CD4-positive, alpha-beta T cell treated with Interleukin-21 for 1 hour (primary cell): ENCODE measurements around the gene AMY2A.
"Not testable (repeated sequence)": the region's sequence is repeated elsewhere in the genome, so short reads cannot be mapped to it uniquely, and the experiment has no call there.

Experiments used
- DNase-seq: peaks from one replicate; pipeline ENCODE4 v3.0.0-alpha.2; 2020

AMY2A gene

DNA sequence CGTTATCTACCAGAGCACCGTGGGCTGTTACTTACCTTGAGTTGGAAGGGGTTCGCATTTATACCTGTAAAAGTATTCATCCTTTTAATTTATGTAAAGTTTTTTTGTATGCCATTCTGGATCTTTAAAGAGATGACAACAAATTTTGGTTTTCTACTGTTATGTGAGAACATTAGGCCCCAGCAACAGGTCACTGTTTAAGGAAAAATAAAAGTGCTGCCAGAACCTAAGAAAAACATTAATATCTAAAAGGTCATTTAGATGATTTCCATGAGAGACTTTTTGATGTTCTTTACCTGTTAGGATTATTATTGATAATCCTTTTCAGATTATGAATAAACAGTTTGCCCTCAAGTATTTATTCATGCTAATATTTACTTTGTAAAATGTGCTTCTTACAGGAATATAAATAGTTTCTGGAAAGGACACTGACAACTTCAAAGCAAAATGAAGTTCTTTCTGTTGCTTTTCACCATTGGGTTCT lies at the start of gene AMY2A:
TSS of gene AMY2A (plus strand) at position 434 of the 484 bp plus-strand sequence. CDS start at position 448, 14 bp downstream.
- not testable (repeated sequence) for DNase-seq

- DNase-seq = no peak
Observed at GRCh38 chr1:103569493-103569892, 47.7 kb upstream of the AMY2A start.

DNA sequence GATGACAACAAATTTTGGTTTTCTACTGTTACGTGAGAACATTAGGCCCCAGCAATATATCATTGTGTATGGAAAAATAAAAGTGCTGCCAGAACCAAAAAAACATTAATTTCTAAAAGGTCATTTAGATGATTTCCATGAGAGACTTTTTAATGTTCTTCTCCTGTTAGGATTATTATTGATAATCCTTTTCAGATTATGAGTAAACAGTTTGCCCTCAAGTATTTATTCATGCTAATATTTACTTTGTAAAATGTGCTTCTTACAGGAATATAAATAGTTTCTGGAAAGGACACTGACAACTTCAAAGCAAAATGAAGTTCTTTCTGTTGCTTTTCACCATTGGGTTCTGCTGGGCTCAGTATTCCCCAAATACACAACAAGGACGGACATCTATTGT lies 45.9 kb upstream of the AMY2A start, which contains the start of gene AMY2B:
TSS of gene AMY2B (plus strand) at position 301 of the 400 bp plus-strand sequence. CDS start at position 315, 14 bp downstream.
- DNase-seq = not testable (repeated sequence)

DNA sequence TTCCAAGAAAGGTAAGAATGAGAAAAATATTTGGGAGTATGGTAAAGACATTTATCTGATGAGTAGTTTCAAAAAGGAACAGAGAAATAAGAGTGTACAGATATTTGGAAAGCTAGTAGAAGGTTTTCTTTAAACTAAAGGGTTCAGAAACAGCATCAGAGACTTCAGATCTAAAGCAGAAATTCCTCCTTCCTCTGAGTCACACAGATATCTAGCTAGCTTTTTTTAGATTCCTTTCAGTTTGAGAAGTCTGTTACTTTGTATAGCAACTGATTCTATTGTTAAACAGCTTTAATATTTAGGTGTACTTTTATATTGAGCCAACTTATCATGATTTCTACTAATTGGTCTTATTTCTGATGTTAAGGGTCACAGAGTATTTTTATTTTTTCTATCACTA lies 41.2 kb upstream of the AMY2A start:
- no peak for DNase-seq

- DNase-seq = not testable (repeated sequence)
Observed at GRCh38 chr1:103576784-103577183, 40.4 kb upstream of the AMY2A start.

GRCh38 chr1:103582464-103582863 lies 34.8 kb upstream of the AMY2A start:
- DNase-seq = no peak

- DNase-seq = no peak
Observed at GRCh38 chr1:103583887-103584286, 33.3 kb upstream of the AMY2A start.

DNA sequence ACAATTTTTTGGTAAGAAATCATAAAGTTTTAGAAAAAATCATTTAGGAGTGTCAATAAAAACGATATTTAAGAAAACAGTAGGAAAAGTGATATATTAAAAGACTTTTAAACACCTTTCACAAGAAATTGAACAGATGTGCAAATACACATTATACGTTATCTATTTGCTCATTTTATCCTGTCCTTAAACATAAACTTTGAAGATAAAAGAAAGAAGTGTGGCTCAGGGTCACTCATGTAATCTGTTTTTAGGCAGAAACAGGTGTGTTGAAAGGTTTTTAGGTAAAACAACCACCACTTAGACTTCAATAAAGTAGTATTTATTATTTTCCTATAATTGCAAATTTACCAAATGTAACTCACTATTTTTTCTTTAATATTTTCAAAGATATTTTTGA lies 32.7 kb upstream of the AMY2A start:
- DNase-seq = no peak

DNA sequence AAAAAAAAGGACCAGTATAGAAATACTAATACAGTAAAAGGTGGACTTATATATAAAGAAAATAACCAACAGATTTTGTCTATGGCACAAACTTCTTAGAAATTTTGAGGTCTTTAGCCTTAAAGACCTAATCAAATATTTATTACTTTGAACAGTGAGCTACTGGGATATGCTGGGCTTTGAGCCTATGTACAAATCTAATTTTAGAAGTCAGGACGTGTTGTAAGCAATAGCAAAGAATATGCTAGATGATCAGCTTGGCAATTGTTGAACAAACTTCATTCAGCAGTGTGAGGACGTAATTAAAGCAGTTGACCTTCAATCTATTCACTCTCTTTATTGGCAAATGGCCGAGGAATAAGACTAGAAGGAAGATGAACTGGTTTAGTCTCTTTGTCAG lies 14.5 kb upstream of the AMY2A start:
- DNase-seq = not testable (repeated sequence)

DNA sequence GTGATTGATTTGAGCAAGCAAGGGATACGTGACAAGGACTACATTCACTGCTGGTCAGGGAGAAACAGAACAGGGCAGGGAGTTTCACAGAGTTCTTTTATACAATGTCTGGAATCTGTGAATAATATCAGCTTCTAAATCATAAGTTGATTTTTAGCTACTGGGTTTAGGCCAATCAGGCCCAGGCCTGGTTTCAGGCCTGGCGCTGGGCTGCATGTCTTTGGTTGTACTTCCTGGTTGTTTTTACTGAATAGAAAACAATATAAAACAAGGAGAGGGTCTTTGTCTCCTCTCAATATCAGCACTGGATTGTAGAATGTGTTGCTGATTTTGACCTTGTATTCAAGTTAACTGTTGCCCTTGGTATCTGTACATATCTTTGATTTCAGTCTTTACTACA lies 865 bp upstream of the AMY2A start:
- no peak for DNase-seq

GRCh38 chr1:103627436-103627835 lies 10.2 kb downstream of the AMY2A start:
- DNase-seq = not testable (repeated sequence)

- DNase-seq = not testable (repeated sequence)
Observed at GRCh38 chr1:103641194-103641593, 24.0 kb downstream of the AMY2A start.

DNA sequence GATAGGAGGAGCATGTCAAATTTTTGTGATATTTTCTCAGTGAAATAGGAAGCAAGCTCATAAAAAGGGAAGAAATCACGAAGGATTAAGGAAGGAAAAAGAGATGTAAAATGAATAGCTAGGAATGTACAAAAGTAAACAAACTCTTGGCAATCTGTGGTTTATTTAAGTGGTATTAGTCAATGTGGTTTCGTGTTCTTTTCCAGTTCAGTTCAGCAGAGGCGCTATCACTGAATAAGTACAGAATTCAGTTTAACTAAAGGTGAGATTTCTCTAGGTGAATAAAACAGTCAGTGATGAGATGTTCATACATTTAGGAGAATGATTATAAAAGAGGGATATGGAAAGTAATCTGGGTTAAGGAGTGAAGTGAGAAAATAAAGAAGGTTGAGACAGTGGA lies 26.7 kb downstream of the AMY2A start:
- not testable (repeated sequence) for DNase-seq

DNA sequence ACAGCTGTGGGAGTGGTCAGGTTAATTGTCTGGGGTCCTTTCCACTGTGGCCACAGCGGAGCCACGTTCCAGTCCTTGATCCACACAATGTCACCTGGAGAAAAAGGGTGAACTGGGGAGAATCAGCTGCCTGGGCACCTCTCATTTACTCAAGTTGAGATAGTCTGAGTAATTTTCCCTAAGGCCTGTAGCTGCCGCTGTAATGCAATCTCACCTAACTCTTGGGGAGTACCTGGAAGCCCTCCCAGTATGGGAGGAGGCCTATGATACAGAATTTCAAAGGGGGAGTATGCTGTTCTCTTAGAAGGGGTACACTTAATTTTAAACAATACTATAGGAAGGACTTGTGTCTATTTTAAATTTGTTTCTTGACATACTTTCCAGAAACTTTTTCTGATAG lies 33.1 kb downstream of the AMY2A start:
- not testable (repeated sequence) for DNase-seq

DNA sequence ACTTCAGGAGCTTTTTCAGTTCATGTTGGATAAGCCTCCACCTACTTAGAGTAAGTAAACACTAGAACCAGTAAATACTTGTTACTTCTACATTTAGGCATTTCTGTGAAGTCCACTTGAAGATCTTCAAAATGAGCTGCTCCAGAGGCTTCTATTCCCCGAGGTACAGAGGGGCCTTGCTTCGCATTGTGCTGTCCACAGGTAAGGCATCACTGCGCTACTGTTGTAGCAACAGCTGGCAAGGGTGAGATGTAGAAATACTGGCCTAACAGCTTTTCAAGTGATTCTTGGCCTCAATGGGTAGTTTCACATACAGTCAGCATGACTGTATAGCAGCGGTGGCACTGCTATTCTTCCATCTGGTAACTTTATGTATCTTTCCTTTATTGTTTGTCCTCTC lies 33.7 kb downstream of the AMY2A start:
- not testable (repeated sequence) for DNase-seq

DNA sequence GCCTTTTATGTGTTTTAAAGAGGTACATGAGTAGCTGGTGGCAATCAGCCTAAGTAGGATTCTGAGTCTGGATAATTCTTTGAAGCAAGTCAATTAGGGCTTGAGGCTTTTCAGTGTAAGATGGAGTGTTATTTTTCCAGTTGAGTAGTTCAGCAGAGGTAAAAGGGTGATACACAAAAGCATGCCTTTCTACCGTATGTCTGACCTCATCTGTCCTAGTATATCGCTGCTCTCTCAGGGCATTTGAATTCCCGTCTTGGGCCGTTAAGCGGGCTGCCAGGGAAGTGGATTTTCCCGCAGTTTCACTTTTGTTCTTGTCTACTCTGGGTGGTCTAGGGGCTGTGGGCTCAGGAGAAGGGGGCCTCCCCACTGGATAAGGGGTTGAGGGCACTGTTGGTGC lies 36.9 kb downstream of the AMY2A start:
- DNase-seq = not testable (repeated sequence)

- not testable (repeated sequence) for DNase-seq
Observed at GRCh38 chr1:103655460-103655859, 38.2 kb downstream of the AMY2A start, which contains the start of gene AMY1A. Gene AMY1A, plus strand, starts transcription at chr1:103655760. Its CDS starts 571 bp downstream, at chr1:103656331.
